Stimulated activated naive CD4-positive, alpha-beta T cell treated with Interleukin-2 at 50 U/mL for 16 hours (primary cell): ENCODE data around the gene TCEAL7.
A peak's percentile ranks its signal among the peaks of the same experiment; 100 is the strongest.

ENCODE experiments used
- DNase-seq: peaks from one replicate; lab custom pipeline; 2025; lab: John Stamatoyannopoulos, UW

The TCEAL7 gene

GRCh38 chrX:103367502-103367901 lies 37.5 kb downstream of the TCEAL7 start:
- no peak for DNase-seq

DNA sequence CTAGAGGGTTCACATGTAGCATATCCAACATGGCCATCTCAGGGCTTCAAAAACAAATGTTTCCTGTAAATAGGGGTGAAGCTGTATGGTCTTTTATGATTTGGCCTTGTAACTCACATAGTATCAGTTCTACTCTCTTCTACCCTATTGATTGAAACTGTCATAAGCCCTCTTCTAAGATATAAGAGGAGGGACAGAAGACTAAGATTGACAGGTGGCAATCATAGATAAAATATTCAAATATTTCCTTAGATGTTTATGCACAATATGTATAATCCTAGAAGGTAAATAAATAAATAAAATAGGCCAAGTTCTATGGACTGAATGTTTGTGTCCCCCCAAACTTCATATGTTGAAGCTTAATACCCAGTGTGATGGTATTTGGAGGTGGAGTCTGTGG lies 39.4 kb downstream of the TCEAL7 start:
- no peak for DNase-seq

DNA sequence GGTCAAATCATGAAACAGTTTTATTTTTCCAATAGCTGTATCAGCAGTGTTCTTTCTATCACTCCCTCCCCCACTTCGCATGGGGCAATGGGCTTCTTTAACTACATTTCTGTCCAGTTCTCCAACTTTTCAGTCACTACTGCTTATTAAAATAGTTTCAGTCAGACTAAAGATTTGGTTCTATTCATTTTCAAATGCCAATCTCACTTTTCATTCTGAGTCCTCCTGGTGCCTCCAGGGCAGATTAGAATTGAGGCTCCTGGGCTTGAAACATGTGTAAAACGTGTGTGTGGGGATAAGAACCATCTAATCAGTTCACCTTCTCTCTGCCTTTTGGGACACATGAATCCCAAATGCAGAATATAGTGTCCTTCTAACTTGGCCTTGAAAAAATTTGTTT lies 42.8 kb downstream of the TCEAL7 start:
- no peak for DNase-seq

DNA sequence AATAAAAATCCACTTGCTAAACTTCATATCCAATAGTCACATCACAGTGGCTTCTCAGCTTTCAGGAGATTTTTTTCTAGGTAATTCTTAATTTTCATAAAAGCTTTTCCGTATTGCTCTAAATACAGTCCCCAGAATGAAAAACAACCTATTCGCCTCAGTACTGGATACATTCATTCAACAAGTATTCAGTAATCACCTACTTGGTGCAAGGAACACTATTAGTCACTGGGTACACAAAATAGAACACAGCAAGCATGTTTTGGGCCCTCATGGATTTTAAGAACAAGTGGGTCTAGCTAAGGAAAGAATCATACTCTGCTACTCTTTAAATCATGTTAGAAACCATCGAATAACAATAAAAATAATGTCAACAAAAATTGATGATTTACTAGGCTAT lies 43.5 kb downstream of the TCEAL7 start:
- DNase-seq, result no peak

- peak; percentile 10 for DNase-seq
Measured at GRCh38 chrX:103376118-103376978, 46.3 kb downstream of the TCEAL7 start, which contains the start of gene BEX3. TSS of gene BEX3 (plus strand) at chrX:103376538. CDS start at chrX:103377522, 984 bp downstream.

GRCh38 chrX:103376979-103377324 lies 46.9 kb downstream of the TCEAL7 start:
- DNase-seq, result peak; percentile 0

DNA sequence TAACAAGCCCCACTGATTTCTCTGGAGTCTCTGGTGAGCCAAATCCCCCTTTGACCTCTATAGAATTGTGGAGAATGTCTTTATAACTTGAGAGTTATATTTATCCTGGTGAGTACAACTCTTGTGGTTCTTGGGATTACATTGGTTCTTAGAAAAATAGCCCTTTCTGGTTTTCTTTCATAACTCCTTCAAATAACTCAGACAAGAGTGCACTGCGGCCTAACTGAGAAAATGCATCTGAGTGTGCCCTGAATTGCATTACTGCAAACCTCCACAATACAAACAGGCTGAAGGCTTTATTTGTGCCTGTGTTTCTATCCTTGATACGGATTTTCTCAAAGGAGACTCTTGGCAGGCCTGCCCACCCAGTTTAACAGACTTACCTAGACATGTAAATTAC lies 49.0 kb downstream of the TCEAL7 start:
- no peak for DNase-seq
